GM19351 (cell line): ENCODE measurements around the gene TRPM7.
"Not testable (repeated sequence)": the region's sequence is repeated elsewhere in the genome, so short reads cannot be mapped to it uniquely, and the experiment has no call there.

ENCODE experiments used
- ATAC-seq: cut with Tn5 transposase; IDR thresholded peaks from one replicate; pipeline ENCODE4 v1.9.1; 2021; ENCODE audit warnings: mild to moderate bottlenecking, moderate library complexity; ENCODE audit not compliant: unreplicated experiment

The TRPM7 gene, protein sequence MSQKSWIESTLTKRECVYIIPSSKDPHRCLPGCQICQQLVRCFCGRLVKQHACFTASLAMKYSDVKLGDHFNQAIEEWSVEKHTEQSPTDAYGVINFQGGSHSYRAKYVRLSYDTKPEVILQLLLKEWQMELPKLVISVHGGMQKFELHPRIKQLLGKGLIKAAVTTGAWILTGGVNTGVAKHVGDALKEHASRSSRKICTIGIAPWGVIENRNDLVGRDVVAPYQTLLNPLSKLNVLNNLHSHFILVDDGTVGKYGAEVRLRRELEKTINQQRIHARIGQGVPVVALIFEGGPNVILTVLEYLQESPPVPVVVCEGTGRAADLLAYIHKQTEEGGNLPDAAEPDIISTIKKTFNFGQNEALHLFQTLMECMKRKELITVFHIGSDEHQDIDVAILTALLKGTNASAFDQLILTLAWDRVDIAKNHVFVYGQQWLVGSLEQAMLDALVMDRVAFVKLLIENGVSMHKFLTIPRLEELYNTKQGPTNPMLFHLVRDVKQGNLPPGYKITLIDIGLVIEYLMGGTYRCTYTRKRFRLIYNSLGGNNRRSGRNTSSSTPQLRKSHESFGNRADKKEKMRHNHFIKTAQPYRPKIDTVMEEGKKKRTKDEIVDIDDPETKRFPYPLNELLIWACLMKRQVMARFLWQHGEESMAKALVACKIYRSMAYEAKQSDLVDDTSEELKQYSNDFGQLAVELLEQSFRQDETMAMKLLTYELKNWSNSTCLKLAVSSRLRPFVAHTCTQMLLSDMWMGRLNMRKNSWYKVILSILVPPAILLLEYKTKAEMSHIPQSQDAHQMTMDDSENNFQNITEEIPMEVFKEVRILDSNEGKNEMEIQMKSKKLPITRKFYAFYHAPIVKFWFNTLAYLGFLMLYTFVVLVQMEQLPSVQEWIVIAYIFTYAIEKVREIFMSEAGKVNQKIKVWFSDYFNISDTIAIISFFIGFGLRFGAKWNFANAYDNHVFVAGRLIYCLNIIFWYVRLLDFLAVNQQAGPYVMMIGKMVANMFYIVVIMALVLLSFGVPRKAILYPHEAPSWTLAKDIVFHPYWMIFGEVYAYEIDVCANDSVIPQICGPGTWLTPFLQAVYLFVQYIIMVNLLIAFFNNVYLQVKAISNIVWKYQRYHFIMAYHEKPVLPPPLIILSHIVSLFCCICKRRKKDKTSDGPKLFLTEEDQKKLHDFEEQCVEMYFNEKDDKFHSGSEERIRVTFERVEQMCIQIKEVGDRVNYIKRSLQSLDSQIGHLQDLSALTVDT (N-terminal part only)

DNA sequence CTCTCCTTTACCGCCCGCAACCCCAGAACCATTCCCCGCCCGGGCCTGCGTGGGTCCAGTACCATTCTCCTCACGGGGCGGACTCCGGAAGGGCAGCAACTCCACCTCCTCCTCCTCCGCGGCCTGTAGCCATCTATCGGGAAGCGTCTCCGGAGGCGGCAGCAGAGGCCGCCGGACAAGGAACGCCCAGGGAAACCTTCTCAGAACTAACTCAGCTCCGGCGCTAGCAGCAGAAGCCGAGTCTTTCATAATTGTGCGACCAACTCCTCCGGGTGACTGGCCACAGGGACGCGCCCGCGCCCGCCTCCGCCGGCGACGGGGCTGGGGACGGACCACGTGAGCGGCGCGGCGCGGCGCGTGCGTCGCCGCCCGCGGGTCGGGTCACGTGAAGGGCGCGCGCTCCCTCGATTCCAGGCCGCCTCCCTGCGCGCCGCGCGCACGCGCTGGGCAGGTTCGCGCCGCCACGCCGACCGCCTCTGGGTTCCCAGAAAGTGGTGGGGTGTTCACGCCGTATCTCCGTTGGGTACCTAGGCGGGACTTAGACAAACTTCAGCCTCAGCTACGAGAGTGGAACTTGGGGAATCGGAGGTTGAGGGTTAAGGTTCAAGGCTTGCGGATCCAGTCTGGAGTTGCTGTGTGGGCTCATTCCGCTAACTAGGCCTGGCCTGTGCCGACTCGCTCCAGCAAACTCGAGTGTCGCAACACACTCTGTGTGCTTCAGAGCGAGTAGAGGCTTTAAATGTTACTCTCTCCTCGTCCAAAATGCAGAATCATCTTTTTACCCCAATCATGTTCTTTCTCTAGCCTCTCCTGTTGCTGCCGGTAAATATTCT lies at the start of gene TRPM7:
Gene TRPM7 (minus strand): TSS at position 329 of the 833 bp plus-strand sequence. CDS start 264 bp downstream, at position 65.
- ATAC-seq, result peak; percentile 71

DNA sequence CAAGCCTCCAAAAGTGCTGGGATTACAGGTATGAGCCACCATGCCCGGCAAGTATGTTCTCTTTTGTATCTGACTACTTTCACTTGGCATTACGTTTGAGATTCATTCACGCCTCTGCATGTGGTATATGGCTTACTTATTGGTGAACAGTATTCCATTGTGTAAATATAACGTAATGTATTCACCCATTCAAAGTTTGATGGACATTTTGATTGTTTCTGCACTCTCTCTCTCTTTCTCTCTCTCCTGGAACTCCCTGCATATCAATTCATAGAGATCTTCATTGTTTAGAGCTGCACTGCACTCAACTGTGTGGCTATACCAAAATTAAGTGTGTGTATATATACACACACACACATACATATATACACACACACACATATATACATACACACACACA lies 48.6 kb upstream of the TRPM7 start:
- ATAC-seq, result no peak

DNA sequence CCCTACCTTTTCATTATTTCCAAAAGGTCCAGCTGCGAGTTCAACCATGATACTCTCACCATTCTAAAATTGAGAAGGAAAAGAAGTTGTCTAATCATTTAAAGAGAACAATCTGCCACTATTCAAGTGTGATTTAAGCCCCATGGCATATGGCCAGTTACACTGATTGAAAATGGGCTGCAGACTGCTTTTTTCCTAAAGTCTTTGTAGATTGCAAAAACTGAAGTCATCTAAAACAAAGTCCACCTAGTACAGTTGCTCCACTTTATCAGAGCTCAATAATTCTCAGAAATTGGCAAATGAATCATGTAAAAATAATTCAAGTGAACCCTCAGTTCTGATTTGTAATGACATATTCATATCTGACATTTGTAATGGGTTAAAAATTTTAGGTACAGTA lies 39.7 kb upstream of the TRPM7 start:
- ATAC-seq, result no peak

DNA sequence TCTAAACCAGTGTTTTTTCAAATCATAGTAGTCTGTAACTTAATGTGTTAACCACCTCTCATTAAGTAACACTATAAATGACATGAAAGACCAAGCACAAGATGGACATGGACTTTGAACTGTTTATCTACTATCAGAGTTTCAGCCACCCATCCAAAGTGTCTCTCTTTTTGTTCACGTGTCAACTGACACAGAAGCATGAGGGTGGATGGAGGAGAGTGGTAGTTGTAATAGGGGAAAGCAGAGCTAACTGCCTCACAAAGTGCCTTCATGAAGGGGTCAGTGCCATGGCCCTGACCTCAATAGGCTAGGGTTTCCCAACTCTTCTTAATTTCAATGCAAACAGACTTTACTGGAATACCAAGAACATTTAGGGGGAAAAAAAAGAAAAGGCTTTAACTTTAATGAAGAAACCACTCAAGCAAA lies 32.1 kb upstream of the TRPM7 start:
- ATAC-seq, result no peak

DNA sequence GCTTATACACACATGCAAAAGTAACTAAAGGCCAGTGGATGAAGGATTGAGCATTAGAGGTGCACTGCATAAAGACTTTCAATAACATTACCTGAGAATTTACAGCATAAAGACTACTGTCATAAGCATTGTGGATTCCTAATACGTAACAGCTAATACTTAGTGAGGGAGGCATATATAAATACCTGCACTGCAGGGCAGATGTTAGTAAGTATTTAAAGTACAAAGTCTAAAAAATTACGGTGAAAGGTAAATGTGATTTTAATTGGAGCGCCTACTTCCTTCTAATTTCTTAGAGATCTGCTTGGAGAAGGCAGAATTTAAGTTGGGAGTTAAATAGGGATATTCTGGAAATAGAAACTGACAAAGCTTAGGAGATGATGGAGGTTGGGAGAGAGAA lies 25.4 kb upstream of the TRPM7 start:
- no peak for ATAC-seq

DNA sequence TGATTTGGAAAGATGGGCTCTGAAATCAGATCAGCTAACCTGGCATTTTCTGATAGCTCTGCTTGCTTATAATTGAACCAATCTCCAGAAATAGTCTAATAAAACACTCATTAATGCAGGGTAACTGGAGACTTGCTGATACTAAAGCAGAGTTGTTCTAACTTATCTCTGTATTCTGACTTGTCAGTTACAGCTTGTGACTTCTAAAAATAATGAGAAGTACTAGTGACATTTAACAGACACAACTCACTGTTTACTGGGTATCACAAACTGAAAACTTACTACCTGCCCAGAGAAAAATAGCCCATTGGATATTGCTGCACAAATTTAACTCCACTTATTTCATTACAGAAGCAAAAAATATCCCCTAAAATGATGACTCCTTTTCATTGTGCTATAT lies 24.0 kb upstream of the TRPM7 start:
- no peak for ATAC-seq

DNA sequence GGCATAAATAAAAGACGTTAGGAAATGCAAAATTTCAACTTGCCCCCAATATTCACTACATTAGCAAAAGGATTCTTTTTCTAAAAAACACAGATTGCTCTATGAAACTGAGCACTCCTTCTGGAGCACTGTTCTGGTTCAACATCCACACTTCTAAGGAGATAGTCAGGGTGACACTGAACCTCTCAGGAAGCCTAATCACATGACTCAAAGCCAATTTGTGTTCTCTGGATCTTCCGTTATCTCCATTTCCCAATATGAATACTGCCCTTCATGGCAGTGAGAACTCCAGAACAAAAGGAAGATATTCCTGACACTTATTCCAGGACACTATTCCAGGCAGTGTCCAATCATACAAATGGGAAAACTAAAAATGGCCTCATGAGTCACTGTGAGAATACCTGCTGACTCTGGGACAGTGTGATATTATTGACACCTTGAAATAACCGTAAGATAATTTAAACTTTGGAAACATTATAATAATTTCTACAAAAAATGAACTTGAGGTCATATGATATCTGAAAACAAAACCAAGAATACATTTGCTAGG lies 21.4 kb upstream of the TRPM7 start:
- no peak for ATAC-seq

DNA sequence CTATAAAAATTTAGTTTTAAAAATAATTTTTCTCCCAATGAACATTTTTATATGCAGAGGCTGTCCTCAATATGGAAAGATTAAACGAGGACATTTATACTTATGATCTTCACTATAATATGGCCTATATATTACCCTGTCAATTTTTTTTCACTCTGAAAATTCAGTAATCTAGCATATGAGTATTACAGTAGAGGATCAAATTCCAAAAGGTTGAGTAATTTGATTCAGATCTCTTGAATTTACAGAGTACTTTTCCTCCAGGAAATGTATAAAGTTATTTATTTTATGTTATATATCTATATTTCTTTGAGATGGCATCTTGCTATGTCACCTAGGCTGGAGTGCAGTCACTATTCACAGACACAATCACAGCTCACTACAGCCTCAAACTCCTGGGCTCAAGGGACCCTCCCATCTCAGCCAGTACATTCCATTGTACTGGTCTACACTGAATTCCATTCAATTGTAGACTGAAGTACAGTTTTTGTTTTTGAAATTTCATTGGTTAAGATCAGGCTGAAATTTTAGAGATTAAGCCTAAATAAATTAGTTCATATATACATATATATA lies 16.3 kb upstream of the TRPM7 start:
- ATAC-seq, result no peak

DNA sequence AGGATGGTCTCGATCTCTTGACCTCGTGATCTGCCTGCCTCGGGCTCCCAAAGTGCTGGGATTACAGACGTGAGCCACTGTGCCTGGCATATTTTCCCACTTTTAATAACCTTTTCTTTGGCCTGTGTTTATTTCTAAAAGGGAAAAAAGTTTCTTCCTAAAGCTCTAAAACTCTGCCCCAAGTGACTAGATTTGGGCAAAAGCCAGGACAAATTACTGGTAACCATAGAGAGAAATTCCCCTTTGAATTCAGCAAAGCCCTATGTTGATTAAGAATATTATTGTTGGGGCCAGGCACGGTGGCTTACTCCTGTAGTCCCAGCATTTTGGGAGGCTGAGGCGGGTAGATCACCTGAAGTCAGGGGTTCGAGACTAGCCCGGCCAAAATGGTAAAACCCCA lies 11.5 kb upstream of the TRPM7 start:
- ATAC-seq, result no peak

DNA sequence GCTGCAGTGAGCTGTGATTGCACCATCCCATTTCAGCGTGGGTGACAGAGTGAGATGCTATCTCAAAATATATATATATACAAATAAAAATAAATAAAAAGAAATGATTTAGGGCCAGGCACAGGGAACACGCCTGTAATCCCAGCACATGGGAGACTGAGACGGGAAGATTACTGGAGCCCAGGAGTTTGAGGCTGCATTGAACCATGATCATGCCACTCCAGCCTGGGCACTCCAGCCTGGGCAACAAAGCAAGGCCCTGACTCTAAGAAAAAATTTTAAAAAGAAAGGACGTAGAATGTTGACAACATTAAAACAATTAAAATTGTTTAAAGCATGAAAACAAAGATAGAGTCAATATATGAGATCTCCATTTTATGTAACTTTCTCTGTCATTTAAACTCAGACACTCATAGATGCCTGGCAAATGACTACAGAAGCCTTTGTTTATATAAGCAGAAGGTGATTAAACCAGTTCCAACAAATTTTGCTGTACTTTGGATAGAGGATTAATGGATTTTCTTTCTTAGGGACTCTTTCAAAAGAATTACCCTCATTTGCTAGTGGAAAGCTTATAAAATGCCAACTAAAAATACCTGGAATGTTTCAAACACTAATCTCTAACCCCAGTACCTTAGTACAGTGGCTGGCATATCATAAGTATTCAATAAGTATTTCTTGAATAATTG lies 10.7 kb upstream of the TRPM7 start:
- ATAC-seq, result no peak

DNA sequence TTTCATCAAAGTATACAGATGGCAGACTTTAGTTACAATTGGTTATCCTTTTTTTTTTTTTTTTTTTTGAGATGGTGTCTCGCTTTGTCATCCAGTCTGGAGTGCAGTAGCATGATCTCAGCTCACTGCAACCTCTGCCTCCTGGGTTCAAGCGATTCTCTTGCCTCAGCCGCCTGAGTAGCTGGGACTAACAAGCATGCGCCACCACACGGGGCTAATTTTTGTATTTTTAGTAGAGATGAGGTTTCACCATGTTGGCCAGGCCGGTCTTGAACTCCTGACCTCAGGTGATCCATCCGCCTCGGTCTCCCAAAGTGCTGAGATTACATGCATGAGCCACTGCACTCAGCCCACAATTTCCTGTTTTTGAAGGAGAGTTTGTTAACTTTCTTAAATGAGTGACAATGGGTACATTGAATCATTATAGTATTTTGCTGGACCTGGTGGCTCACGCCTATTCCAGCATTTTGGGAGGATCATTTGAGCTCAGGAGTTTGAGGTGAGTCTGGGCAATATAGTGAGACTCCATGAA lies 8.1 kb upstream of the TRPM7 start:
- not testable (repeated sequence) for ATAC-seq

DNA sequence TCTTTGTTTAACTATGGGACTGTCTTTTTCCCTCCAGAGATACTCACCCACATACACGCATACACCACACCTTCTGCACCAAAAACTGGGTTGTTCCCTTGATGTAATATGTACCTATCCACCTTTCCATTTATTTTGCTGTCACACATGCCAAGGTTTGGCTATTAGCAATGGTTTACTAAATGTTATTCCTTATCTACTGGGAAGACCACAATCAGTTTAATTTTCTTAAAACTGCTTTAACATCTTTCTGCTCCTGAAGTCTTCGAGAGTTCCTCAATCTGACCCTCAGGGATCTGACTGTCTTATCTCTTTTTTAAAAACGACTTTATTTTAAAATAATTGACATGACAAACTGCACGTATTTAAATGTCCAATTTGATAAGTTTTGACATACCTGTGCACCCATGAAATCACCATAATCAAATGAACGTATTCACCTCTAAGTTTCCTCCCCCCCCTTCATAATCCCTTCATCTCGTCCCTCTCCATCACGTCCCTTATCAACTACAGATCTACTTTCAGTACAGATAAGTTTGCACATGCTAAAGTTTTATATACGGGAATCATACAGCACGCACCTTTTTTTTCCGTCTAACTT lies 805 bp upstream of the TRPM7 start:
- ATAC-seq, result peak; percentile 2

DNA sequence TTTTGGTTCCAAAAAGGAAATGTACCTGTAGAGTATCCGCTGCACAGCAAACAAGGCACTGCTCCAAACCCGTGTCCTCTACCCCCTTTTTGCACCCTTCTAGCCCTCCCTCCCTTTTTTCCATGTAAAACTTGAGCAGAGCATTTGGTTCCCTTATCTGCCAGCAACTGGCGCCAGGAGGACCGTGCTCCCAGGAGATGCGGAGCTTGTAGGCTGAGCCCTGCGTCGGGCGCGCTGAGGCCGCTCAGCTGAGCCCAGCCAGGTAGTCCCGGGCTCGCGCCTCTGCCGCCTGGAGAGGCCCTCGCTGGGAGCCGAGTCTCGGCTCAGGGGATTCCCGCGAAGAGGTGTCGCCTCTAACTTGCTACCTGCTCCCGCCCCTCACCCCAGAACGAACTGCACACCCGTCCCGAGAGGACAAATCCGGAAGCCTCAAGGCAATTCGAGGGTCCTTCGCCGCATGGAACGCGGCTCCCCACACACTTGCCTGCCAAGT lies 575 bp downstream of the TRPM7 start:
- peak; percentile 54 for ATAC-seq

DNA sequence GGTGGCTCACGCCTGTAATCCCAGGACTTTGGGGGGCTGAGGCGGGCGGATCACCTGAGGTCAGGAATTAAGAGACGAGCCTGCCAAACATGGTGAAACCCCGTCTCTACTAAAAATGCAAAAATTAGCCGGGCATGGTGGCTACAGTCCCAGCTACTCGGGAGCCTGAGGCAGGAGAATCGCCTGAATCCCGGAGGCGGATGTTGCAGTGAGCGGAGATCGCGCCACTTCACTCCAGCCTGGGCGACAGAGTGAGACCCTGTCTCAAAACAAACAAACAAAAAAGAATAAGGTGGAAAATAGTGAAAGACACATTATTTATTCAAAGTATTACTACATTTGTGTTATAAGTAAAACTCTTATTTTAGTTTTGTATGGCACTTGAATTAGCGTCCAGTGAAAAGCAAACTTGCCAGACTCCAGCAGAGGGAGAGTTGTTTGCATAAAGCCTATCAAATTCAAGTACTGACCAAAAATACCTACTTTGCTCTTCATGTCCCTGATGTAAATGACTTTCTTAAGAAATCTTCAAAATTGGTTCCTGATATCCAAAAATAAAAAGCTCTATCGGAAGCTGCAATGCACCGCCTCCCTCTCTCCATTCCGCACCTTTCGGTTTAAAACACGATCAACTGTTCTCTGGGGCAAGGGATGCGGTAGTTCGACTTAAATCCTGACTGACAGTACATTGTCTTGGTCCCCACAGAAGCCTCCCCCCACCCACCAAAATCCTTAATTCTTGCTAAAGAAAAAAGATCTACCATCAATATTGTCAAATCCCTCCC lies 1.2 kb downstream of the TRPM7 start:
- no peak for ATAC-seq

DNA sequence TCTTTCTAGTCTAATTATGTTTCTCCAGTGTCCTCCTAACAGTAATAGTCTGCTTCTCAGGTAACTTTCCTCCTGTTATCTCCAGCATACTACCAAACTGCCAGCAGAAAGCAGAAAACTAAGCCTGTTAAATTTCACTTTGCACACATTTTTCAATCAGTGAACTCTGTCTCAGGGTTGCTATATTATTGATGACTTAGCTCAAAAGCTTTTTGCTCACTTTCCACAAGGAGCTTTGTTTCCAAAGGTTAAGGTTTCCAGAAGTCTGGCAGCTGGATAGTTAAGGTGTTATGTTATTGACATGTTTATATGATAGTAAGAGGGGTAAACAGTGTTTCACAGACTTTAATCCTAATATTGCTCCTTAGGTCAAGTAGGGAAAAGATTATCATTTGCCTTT lies 5.1 kb downstream of the TRPM7 start:
- no peak for ATAC-seq

DNA sequence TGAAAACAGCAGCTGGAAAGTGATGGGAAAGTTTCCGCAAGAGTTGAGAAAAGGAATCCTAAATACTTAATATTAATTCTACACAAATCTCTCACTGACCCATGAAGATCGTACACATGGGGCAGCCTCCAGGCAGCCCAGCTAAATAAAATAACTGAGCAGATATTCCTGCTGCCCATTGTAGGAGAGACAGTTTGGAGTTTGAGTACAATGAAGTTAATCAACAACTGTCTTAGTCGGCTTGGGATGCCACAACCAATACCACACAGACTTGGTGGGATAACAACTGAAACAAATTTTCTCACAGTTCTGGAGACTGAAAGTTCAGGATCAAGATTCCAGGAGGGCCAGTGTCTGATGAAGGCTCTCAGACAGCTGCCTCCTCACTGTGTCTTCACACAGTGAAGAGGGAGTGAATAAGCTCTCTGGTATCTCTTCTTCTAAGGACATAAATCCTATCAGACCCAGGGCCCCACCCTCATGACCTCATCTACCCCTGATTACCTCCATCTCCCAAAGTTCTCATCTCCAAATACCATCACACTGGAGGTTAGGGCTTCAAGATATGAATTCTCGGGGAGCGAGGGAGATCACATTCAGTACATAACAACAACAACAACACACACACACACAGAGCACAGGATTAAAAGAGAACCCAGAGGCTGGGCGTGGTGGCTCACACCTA lies 9.7 kb downstream of the TRPM7 start:
- ATAC-seq, result no peak
